Dedifferentiated amniotic fluid mesenchymal stem cell (primary cell): Measurements from ENCODE around the gene CABLES1.
"Not testable (repeated sequence)": the region's sequence is repeated elsewhere in the genome, so short reads cannot be mapped to it uniquely, and the experiment has no call there.

Experiments used
- DNase-seq: peaks from one replicate; pipeline ENCODE4 v3.0.0-alpha.2; 2016; ENCODE audit errors: extremely low spot score

Gene CABLES1

GRCh38 chr18:23142251-23142929 is 7.1 kb downstream of the CABLES1 start:
- no peak for DNase-seq

- DNase-seq, result no peak
Measured at GRCh38 chr18:23143016-23143814, 7.9 kb downstream of the CABLES1 start.

GRCh38 chr18:23143815-23144261 is 8.6 kb downstream of the CABLES1 start:
- DNase-seq, result no peak

DNA sequence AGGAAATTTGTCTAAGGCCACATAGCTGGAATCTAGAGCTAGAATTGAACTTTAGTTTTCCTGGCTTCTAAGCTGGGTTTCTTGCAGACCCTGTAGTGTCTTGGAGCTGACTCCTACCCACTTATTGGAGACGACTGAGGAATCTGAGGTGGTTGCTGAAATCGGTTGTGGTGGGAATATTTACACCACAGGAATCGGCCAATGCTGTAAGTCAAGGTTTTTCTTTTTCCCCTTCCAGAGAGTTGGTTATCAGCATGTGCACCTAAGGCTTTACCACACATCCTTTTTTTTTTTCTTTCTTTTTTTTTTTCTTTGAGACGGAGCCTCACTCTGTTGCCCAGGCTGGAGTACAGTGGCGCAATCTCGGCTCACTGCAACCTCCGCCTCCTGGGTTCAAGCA is 9.4 kb downstream of the CABLES1 start:
- DNase-seq, result no peak

DNA sequence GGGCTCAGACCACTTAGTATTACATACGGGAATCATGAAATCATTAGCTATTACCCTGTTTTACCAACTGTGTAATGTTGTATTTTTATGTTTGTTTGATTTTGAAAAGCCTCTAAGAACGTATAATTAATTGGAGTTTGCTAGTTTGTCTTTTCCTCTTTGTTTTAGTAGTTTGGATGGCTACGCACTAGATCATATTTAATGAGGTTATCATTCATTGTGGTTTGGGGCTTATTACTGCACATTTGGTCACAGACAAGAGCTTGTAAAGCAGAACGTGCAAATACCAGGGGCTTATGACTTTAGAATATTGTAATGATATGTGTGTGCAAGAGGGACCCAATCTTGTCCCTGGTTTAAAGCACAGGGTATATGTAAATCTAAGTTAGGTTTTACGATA is 10.3 kb downstream of the CABLES1 start:
- DNase-seq, result no peak

GRCh38 chr18:23146861-23147469 is 11.7 kb downstream of the CABLES1 start:
- no peak for DNase-seq

- DNase-seq, result no peak
Measured at GRCh38 chr18:23148382-23148781, 13.1 kb downstream of the CABLES1 start.

DNA sequence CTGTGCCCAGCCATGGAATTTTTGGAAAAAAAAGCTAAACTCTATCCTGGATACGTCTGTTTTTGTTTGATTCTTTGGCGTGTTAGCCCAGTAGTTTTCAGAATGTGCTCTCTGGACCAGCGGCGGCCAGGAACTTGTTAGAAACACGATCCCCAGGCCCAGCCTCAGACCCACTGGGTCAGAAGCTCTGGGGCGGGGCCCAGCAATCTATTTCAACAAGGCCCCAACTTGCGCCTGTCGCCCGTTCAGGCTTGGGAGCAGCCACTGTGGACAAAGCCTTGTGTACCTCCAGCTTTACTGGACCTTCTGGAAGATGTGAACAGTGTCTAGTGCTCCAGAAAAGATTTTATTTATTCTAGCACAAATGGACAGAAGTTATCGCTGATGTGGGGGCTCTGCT is 14.3 kb downstream of the CABLES1 start:
- no peak for DNase-seq

DNA sequence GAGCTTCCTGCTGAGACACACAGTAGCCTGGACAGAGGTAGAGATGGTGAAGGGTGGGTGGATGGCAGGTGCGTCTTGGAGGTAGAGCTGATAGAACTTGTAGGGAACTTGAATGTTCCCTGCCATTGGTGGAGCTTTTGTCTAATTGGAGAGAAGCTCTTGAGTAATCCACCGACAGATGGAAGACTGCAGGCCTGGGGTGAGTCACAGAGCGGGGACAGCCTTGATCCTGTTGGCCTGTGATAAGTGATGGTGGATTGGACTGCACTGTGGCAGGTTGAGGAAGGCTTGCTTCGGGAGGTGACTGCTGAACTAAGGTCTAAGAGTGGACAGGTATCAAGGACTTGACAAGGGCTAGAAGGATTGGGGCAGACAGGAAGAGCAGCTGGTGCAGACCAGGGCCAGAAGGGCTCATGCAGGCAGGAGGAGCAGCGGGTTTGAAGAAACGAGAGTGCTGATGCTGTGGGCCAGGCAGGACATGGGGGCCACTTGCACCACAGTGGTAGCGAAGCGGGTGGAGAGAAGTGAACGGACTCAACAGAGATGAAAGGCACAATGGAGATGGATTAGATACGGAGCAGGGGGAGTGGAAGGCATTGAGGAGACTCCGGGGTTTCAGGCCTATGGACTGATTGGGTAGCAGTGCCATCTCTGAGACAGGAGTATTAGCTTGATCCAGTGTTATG is 16.3 kb downstream of the CABLES1 start:
- DNase-seq, result no peak

GRCh38 chr18:23154030-23154429 is 18.7 kb downstream of the CABLES1 start:
- DNase-seq, result no peak

DNA sequence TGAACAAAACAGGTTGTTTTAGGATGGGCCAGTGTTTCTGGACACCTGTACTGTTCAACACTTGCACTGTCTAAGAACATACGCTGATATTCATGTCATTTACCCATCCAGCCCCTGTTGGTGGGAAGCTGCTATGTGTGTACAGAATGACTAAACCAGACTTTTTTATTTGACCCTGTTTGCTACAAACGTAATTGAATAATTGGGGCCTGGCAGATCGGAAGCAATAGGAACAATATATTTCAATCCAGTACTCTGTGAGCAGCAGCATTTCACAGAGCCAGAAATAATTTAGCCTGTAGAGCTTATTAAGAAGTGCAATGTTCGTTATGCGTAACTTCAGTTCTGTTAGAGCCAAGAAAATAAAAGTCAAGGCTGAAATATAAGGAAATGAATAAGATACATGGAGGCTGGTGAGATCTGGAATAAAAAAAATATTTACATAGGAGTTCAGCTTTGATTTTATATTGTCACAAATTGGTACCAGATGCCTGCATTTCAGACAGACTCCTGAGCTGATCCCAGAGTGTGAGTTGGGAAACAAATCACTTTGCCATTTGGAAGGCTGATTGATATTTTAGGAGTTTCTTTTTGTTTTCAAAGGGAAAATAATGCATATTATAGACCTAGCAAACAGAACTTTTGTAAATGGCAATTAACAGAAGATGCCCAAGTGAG is 19.7 kb downstream of the CABLES1 start:
- no peak for DNase-seq

DNA sequence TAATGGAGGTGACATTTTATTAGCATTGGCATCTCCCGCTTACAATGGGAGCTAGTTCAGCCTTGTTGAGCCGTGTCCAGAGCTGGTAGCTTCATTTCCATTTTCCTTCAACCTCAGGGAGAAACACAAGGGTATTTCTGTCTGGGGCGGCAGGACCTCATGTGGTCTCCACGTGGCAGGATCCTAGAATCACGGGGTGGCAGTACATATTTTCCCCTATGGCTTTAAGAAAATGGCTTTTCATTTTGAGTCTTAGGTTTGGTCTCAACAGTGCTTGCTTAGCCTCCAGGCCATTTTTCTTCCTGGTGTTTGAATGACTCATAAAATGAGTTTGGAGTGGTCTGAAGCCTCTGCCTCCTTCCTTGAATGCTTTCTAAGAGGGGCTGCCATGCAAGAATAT is 20.3 kb downstream of the CABLES1 start:
- no peak for DNase-seq

GRCh38 chr18:23156134-23156533 is 20.8 kb downstream of the CABLES1 start:
- no peak for DNase-seq

GRCh38 chr18:23158058-23158457 is 22.8 kb downstream of the CABLES1 start:
- DNase-seq, result no peak

- DNase-seq, result not testable (repeated sequence)
Measured at GRCh38 chr18:23158884-23159283, 23.6 kb downstream of the CABLES1 start.

DNA sequence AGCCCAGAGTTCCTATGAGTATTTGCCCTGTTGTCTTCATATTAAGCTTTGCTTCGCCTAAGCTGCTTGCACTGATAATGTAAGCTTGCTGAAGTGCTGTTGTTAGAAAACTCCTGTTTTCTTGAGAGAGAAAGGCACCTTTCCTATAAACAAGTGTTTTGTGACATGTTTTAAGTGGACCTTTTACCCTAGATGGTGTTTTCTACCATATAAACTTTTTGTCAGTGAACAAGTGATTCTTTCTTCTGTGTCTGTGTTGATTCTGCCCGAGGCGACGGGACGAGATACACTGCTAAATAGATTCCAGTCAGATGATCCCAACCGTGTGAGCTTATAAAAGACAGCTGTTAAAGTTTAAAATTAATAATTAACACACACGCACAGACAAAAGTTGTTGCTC is 24.1 kb downstream of the CABLES1 start:
- DNase-seq, result no peak

DNA sequence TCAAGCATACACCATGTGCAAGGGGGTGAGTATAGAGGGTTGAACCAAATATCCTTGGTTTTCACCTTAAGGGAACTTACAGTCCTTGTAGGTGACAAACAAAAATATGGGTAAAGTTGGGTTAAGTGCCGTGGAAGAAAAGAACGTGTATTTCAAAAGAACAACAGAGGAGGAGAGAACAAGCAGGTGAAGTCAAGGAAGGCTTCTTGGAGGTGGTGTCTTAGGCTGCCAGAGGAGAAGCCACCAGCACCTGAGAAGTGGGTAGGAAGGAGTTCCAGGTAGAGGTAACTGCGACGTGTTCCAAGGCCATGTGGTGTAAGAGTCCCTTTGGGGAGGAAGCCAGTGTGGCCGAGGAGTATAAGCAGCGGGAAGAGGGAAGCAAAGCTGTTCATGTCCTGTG is 27.2 kb downstream of the CABLES1 start:
- DNase-seq, result no peak

- DNase-seq, result no peak
Measured at GRCh38 chr18:23163786-23164533, 28.7 kb downstream of the CABLES1 start.

GRCh38 chr18:23165271-23166068 is 30.2 kb downstream of the CABLES1 start:
- no peak for DNase-seq

- no peak for DNase-seq
Measured at GRCh38 chr18:23166891-23167541, 31.7 kb downstream of the CABLES1 start.
